HL-60 (cell line): ENCODE results near the gene MCCC2.
"Not testable (repeated sequence)": the region's sequence is repeated elsewhere in the genome, so short reads cannot be mapped to it uniquely, and the experiment has no call there.

Experiments
- SPI1 ChIP-seq: IDR thresholded peaks from 2 replicates; pipeline ENCODE4 v1.6.1; 2012; ENCODE audit warnings: low read depth, mild to moderate bottlenecking, borderline replicate concordance
- TF ChIP-seq, protein P1 (sequence below): IDR thresholded peaks from one replicate; pipeline ENCODE4 v1.5.1; 2011; ENCODE audit warnings: low read length, control low read depth, inconsistent platforms; ENCODE audit not compliant: insufficient read depth

- TF ChIP-seq, protein P1, sequence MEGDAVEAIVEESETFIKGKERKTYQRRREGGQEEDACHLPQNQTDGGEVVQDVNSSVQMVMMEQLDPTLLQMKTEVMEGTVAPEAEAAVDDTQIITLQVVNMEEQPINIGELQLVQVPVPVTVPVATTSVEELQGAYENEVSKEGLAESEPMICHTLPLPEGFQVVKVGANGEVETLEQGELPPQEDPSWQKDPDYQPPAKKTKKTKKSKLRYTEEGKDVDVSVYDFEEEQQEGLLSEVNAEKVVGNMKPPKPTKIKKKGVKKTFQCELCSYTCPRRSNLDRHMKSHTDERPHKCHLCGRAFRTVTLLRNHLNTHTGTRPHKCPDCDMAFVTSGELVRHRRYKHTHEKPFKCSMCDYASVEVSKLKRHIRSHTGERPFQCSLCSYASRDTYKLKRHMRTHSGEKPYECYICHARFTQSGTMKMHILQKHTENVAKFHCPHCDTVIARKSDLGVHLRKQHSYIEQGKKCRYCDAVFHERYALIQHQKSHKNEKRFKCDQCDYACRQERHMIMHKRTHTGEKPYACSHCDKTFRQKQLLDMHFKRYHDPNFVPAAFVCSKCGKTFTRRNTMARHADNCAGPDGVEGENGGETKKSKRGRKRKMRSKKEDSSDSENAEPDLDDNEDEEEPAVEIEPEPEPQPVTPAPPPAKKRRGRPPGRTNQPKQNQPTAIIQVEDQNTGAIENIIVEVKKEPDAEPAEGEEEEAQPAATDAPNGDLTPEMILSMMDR = not testable (repeated sequence)
- TF ChIP-seq SPI1 = not testable (repeated sequence)
Measured at GRCh38 chr5:71609916-71610315, 22.8 kb downstream of the MCCC2 start.
